Endothelial cell of umbilical vein (primary cell): ENCODE data around the gene CRYBA4. TPM values are rescaled to one million over a fixed set of nuclear protein-coding genes. Genes with fewer than 3 reads are reported as not detected.

Experiments
- BruUV-seq: library from RNA; stranded (reverse); fragments of 400-500 nt; replicated peaks from 2 replicates; lab custom pipeline; 2021; lab: Mats Ljungman, UMichigan
- CTCF ChIA-PET: fragments of 300-600, 350-600 bp; sonication (Branson Sonifier 250); formaldehyde crosslinking; loops from one replicate; lab custom pipeline; 2021; ENCODE audit warnings: antibody characterized with exemption, inconsistent platforms; lab: Charles Lee
- POLR2A ChIA-PET: fragments of 300-600, 350-600 bp; sonication (Branson Sonifier 250); formaldehyde crosslinking; loops from one replicate; lab custom pipeline; 2021; ENCODE audit warnings: antibody characterized with exemption, inconsistent platforms; lab: Charles Lee
- DNase-seq: peaks from one replicate; pipeline ENCODE4 v3.0.0-alpha.2; 2011; ENCODE audit warnings: low read depth, low spot score
- FAIRE-seq: peaks from 2 replicates; lab custom pipeline; 2011; peaks lifted over from hg19 to GRCh38; lab: Jason Lieb, UNC
- H2AFZ ChIP-seq: 2 replicates; pipeline ENCODE4 v1.6.0; 2012; ENCODE audit warnings: low read depth, low read length, control low read depth, inconsistent platforms
- H3K27ac ChIP-seq: 2 replicates; pipeline ENCODE4 v1.5.1; 2011; ENCODE audit warnings: low read depth, mild to moderate bottlenecking, control low read depth, low read length, moderate library complexity; ENCODE audit not compliant: insufficient read depth
- H3K27me3 ChIP-seq, 2 experiments: 2 replicates each; pipeline versions ENCODE4 v1.6.0 to v1.6.1; 2011; ENCODE audit warnings: low read length in 2 of 2, mixed read lengths in 1 of 2; ENCODE audit not compliant: control insufficient read depth in 2 of 2, insufficient read depth in 2 of 2
- H3K36me3 ChIP-seq, 2 experiments: 2 replicates in 1 of 2; 3 replicates in 1 of 2; pipeline ENCODE4 v1.5.1; 2011; ENCODE audit warnings: low read length in 2 of 2, mild to moderate bottlenecking in 1 of 2, moderate library complexity in 1 of 2; ENCODE audit not compliant: control insufficient read depth in 2 of 2, insufficient read depth in 2 of 2; ENCODE audit errors: extremely low read depth in 1 of 2
- H3K4me1 ChIP-seq: 3 replicates; pipeline ENCODE4 v1.5.1; 2011; ENCODE audit warnings: mild to moderate bottlenecking, low read length; ENCODE audit not compliant: control insufficient read depth, insufficient read depth; ENCODE audit errors: extremely low read depth
- H3K4me2 ChIP-seq: 2 replicates; pipeline ENCODE4 v1.6.1; 2011; ENCODE audit warnings: low read length, control low read depth, mixed read lengths; ENCODE audit not compliant: insufficient read depth
- H3K4me3 ChIP-seq, 3 experiments: fragments of 200-600 bp in 1 of 3; sonication (generic), shearing (Covaris generic) in 1 of 3; replicated peaks in 1 of 3; 2 replicates each; pipeline ENCODE4 v1.5.1; 2011 to 2016; ENCODE audit warnings: control low read depth in 3 of 3, low read length in 3 of 3, mild to moderate bottlenecking in 2 of 3, inconsistent platforms in 1 of 3, low read depth in 1 of 3, moderate library complexity in 1 of 3; ENCODE audit not compliant: insufficient read depth in 1 of 3
- H3K79me2 ChIP-seq: 2 replicates; pipeline ENCODE4 v1.6.0; 2012; ENCODE audit warnings: low read length, inconsistent platforms; ENCODE audit not compliant: control insufficient read depth, insufficient read depth
- H3K9ac ChIP-seq: replicated peaks from 2 replicates; pipeline ENCODE3; 2011; ENCODE audit warnings: low read length, control low read depth; ENCODE audit not compliant: insufficient read depth; ENCODE audit errors: extremely low read depth
- H3K9me1 ChIP-seq: replicated peaks from 3 replicates; pipeline ENCODE4 v1.6.0; 2011; ENCODE audit warnings: mild to moderate bottlenecking, low read length; ENCODE audit not compliant: control insufficient read depth, insufficient read depth; ENCODE audit errors: extremely low read depth
- H3K9me3 ChIP-seq: replicated peaks from 2 replicates; pipeline ENCODE4 v1.5.1; 2012; ENCODE audit warnings: low read length, inconsistent platforms; ENCODE audit not compliant: control insufficient read depth, insufficient read depth
- H4K20me1 ChIP-seq: replicated peaks from 2 replicates; pipeline ENCODE3; 2011; ENCODE audit warnings: mild to moderate bottlenecking, low read length; ENCODE audit not compliant: control insufficient read depth, insufficient read depth; ENCODE audit errors: extremely low read depth
- CTCF ChIP-seq, 2 donors: IDR thresholded peaks; 1 replicate in 1 of 2; 2 replicates in 1 of 2; pipeline ENCODE4 v1.5.1; 2011; ENCODE audit warnings: low read length in 2 of 2, mild to moderate bottlenecking in 2 of 2, moderate library complexity in 2 of 2, control low read depth in 1 of 2, inconsistent platforms in 1 of 2, low read depth in 1 of 2; ENCODE audit not compliant: insufficient read depth in 1 of 2; ENCODE audit errors: extremely low read depth in 1 of 2
- EZH2 ChIP-seq: IDR thresholded peaks from 2 replicates; pipeline ENCODE4 v1.6.1; 2012; ENCODE audit warnings: borderline replicate concordance, low read depth, mild to moderate bottlenecking, moderate library complexity, low read length, inconsistent platforms; ENCODE audit not compliant: severe bottlenecking
- FOS ChIP-seq: IDR thresholded peaks from 2 replicates; pipeline ENCODE4 v1.6.1; 2011; ENCODE audit warnings: mild to moderate bottlenecking, low read length, moderate library complexity, borderline replicate concordance; ENCODE audit not compliant: insufficient read depth
- GATA2 ChIP-seq: IDR thresholded peaks from 2 replicates; pipeline ENCODE4 v1.7.0; 2011; ENCODE audit warnings: low read depth, mild to moderate bottlenecking, moderate library complexity, mixed read lengths, low read length; ENCODE audit not compliant: insufficient read length, insufficient read depth
- JUN ChIP-seq: IDR thresholded peaks from 2 replicates; pipeline ENCODE4 v1.6.1; 2011; ENCODE audit warnings: borderline replicate concordance, low read depth; ENCODE audit not compliant: insufficient read length, insufficient read depth
- MAX ChIP-seq: IDR thresholded peaks from 2 replicates; pipeline ENCODE4 v1.6.1; 2011; ENCODE audit not compliant: insufficient read depth, insufficient read length
- MYC ChIP-seq: IDR thresholded peaks from one replicate; pipeline ENCODE4 v1.6.1; 2011; ENCODE audit warnings: mild to moderate bottlenecking, low read depth, low read length
- POLR2A ChIP-seq: IDR thresholded peaks from 2 replicates; pipeline ENCODE4 v1.6.1; 2012; ENCODE audit warnings: low read depth, mild to moderate bottlenecking, control low read depth, low read length
- POLR2AphosphoS5 ChIP-seq: IDR thresholded peaks from 2 replicates; pipeline ENCODE4 v1.6.1; 2012; ENCODE audit warnings: low read depth, mild to moderate bottlenecking, control low read depth, low read length, moderate library complexity; ENCODE audit not compliant: insufficient read depth
- dilution Hi-C: fragments of 300-500 bp; cut with MboI; formaldehyde crosslinking; loops from one replicate; pipeline ENCODE4 v1.15.0; 2019; ENCODE audit warnings: low sequenced_read_pairs; ENCODE audit not compliant: extremely low pct_ligation_motif_present
- intact Hi-C: fragments of 100-400 bp; cut with micrococcal nuclease; formaldehyde crosslinking; loops from one replicate; pipeline ENCODE4 v1.10.0; 2022
- polyA plus RNA-seq, 4 experiments: library from polyadenylated mRNA; depleted of rRNA in 3 of 4; stranded (reverse) in 3 of 4; unstranded in 1 of 4; fragments of >200 nt; gene quantifications; 2 replicates each; pipeline versions ENCODE4 v1.2.1 to v1.2.3, GENCODE V29; 2011 to 2012; ENCODE audit warnings: missing spikeins in 1 of 4
- total RNA-seq: library from RNA; stranded (reverse); gene quantifications from 2 replicates; pipeline ENCODE4 v1.2.3, GENCODE V29; 2021

CRYBA4 gene
- total and polyA plus RNA-seq, 2 donors (not counting 3 experiments of a cell fraction or from before 2014, with no cell fraction given) = not detected

GRCh38 chr22:26671317-26672059 is 49.7 kb downstream of the CRYBA4 start:
- Histone ChIP-seq H2AFZ (peak overlapping the region; percentile 87), H3K4me1 (peaks cover 21% of the 10 kb centered on the region), H4K20me1 (no peaks in the 10 kb centered on the region), H3K4me2 (no peak overlapping the region), H3K27me3 (peaks cover 0 to 2% of the 10 kb centered on the region in 2 experiments), H3K27ac (no peak overlapping the region), H3K9me1 (no peaks in the 10 kb centered on the region), H3K36me3 (no peaks in the 10 kb centered on the region), H3K79me2 (peaks cover 17% of the 10 kb centered on the region), H3K9ac (no peak overlapping the region), H3K4me3 (no peak overlapping the region), H3K9me3 (no peaks in the 10 kb centered on the region)
- dilution Hi-C loops = no loop called here
- BruUV-seq = no TSS peak
- FAIRE-seq = no peak
- ChIA-PET POLR2A (no interaction called here), CTCF (interaction anchor here (0.7 kb wide), 1 partner anchor 240 kb away, joined by 3 read pairs; no protein-coding TSS in a partner anchor)
- TF ChIP-seq EZH2 (no peak), CTCF (IDR thresholded peaks at IDR 0.05; ENCODE audit: extremely low read depth in 1 of 2, insufficient read depth in 1 of 2, low read depth in 1 of 2, low read length in 2 of 2) (no peak), POLR2AphosphoS5 (no peak), JUN (no peak), GATA2 (no peak), FOS (no peak), POLR2A (no peak), MAX (no peak), MYC (no peak)
- DNase-seq = no peak
- intact Hi-C loops = loop anchor here (5.0 to 10.0 kb wide), 3 partner anchors 61 to 753 kb away; no protein-coding TSS in a partner anchor
